Measurements from ENCODE around the gene NCSTN.
A peak's percentile ranks its signal among the peaks of the same experiment; 100 is the strongest.

NCSTN gene

DNA sequence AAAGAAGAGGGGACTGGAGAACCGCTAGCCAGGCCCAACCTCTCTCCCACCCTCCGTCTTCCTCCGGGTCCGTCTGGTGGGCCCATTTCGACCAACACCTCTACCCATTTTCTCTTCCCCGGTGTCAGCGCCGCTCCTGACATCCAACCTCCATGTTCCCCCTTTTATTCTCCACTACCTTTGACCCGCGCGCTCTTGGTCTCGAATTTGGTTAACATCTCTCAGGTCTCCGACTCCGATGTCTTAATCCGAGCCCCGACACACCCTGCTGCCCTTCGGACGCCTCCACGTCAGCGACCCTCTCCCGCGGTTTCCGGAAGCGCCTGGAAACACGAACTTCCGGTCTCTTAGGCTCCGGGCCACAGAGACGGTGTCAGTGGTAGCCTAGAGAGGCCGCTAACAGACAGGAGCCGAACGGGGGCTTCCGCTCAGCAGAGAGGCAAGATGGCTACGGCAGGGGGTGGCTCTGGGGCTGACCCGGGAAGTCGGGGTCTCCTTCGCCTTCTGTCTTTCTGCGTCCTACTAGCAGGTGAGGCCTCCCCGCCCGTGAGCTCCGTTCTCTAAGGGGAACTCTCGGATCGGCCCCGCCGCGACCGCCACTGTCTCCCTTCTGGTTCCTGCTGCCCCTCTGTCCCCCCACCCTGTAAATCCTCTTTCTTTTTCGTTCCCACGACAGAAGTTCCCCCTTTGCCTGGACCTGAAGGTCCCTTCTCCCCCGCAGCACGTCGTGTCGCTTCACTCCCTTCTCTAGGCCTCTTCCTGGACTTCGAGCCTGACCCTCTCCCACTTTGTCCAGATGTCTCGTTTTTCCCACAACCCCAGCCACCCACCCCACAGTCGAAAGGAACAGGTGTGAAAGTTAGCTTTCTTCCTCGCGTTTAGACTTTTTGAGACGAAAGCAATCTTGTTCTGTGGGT is at the start of gene NCSTN, which contains the start of gene COPA:
TSS of gene NCSTN (plus strand) at position 431 of the 917 bp plus-strand sequence. CDS start at position 445, 14 bp downstream.
TSS of gene COPA (minus strand) at position 298 of the 917 bp plus-strand sequence. CDS start at position 218, 80 bp downstream.
- peak; percentile 98 for DNase-seq

DNA sequence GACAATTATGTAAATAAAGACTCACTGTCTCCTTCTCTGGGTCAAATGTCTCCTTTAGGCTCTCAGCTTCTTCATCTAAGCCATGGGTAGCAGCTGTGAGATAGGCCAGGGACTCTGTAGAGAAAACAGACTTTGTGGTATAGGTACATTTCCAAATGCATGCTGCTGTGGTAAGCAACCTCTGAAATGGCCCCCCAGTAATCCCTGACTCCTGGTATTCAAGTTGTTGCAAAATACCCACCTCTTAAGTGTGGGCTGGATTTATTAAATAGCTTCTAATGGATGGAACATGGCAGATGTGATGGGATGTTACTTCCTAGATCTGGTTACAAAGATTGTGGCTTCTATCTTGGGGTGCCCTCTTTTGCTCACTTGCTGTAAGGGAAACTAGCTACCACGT is 47.1 kb upstream of the NCSTN start:
- DNase-seq, result no peak

DNA sequence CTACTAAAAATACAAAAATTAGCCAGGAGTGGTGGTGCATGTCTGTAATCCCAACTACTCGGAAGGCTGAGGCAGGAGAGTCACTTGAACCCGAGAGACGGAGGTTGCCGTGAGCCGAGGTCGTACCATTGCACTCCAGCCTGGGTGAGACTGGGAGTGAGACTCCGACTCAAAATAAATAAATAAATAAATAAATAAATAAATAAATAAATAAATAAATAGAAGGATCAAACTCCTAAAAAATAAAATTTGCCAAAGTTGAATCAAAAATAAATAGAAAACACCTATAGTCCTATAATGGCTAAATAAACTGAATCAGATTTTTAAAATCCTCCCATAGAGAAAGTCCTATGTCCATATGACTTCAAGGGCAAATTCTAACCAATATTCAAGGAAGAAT is 43.0 kb upstream of the NCSTN start:
- DNase-seq, result no peak

DNA sequence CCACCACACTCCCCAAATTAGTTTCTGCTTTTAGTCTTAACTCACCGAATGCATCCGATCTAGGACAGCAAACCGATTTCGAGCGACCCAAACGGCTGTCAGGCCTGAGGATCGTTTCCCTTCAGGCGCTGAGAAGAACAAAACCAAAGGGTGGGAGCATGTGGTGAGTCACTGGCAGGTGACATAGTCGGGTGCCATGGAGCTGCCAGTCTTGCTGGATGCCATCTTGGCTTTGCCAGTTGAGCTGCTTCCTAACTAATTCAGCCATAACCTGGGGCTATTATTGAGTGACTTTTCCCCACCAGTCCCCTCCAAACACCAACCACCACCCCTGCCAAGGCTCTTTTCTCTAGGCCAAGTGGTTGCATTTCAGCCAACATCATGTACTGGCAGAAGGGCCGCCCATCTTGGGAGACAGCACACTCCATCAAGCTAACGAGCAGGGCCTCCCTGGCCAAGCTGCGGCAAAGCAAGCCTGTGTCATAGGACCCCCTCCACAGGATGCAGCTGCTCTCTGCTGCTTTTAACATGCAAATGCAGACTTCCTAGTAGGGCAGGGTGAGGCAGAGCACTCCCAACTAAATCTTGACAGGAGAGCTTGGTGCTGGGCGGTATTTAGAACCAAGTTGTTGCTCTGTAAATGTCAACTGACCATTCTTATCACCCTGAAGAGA is 35.9 kb upstream of the NCSTN start:
- no peak for DNase-seq

DNA sequence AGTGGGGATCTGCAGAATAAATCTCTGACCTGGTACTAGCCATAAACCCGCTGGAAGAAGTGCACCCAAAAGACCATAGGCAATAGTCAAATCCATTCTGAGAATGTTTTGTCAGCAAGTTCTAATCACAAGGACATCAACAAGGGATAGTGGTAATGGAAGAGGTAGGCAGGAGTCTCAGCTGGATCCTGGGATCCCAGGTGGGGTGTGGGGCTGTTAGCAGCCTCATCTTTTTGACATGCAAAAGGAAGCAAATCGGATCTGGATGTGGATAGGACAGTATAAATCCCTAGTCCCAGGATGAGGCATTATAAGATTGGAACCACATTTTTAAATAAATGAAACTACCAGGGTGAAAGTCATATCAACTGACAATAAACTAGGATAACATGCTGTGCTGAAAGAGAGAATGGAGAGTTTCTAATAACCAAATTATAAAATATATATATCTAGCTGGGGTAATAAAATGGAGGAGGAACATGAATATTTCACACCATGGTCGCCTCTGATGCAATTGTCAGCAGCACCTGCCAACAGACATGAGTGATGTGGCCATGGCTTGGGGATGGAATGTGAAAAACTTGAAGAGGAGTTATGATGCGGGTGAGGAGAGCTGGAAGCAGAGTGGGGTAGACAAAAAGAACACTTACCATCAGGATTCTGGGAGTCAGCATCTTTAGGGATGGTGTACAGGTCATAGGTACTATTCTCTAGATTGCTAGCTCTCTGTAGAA is 34.6 kb upstream of the NCSTN start:
- no peak for DNase-seq

DNA sequence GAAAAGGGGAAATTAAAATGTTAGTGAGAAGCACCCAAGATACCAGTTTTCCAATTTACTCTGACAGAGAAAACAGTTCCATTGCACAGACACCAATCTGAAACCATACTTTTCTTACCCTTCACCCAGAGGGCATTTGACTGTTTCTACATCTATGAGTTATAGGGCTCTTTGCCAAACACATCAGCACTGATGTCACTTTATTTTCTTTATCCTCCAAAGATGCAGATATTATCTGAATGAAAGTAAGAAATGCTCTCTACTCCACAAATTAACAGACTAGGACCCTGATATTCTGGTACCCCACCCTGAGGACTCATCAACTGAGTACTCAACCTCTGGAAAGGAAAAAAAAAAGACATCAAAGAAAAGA is 34.0 kb upstream of the NCSTN start:
- DNase-seq, result no peak

DNA sequence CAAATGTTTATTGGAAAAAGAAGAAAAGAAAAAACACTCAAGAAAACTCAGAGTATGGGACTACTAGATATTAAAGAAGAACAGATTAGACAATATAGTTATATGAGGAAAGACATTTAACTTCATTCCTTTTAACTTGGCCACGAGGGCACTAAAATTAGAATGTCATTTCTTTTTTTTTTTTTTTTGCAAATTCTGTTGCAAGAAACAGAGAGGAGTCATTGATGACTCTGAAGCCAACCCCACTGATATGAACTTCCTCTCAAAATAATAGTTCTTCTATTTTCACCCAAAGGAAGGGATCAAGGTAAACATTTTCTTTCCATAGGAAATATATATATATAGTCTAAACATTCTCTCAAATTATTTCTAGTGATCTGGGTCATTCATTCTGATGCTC is 33.6 kb upstream of the NCSTN start:
- no peak for DNase-seq

DNA sequence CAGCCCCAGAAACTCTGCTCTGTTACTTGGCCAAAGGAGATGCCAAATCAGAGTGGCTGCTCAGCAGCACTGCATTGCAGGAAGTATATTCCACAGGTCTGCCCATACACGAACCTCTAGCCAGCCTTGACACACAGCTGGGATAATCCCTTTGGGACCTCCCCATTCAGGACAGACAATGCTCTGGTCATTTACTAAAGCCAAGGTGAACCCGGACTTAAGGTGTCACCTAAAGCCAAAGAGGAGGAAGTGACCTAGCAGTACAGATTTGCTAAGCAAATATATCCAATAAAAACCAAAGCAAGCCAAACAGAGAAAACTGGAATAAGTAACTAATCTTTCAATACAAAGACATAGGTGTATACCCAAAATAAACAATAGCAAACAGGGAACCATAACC is 27.8 kb upstream of the NCSTN start:
- DNase-seq, result no peak

DNA sequence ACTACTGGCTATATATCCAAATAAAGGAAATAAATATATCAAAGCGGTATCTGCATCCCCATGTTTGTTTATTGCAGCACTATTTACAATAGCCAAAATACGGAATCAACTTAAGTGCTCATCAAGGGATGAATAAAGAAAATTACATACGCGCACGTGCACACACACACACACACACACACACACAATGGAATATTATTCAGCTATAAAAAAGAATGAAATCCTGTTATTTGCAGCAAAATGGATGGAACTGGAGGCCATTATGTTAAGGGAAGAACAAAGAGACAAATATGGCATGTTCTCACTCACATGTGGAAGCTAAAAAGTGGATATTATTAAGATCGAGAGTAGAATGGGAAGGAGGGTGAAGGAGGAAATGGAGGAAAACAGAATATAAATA is 20.4 kb upstream of the NCSTN start:
- DNase-seq, result no peak

DNA sequence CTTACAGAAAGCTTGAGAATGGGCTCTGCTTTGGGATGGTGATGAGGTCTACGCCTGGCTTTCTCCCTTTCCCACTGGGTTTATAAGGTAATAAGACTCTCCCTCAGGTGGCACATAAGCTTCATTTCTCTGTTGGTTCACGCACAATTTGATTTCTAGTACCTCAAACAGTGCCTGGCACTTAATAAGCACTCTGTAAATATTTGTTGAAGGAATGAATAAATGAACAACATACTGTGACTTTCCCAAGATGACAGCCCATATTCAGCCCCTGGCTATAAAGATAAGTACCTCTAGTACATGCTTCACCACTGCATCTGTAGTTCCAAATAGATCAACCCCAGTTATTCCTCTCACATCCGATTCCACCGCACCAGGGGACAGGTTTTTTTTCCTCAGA is 17.9 kb upstream of the NCSTN start:
- DNase-seq, result no peak

DNA sequence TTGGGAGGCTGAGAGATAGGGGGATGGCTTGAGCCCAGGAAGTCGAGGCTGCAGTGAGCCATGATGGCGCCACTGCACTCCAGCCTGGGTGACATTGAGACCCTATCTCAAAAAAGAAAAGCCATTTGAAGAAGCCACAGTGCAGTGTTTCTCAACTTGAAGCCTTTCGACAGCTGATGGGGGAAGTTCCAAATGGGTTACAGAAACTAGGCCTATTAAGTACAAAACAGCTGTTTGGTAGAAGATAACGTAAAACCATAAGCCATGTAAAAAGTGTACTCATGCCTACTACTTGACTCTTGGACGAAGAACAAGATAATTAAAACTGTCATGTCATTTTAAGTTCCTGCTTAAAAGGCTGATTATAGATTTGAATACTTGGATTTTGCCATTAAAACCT is 16.8 kb upstream of the NCSTN start:
- no peak for DNase-seq

DNA sequence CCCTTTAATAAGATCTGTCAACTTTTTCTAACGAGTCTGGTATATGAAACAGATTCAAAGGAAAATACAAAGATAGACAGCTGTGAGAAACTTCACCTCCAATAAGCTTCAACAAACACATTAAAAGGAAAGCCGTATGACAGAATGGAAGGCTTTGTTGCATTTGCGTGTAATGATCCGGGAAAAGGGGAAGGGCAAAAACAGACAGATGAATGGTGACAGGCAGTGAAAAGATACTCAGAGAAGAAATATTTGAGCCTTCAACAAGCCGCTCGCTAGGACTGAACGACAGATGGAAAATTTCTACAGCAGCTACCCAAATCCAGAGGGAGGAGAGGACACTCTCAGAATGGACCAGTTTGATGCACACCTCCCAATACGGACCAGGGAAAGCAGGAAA is 15.0 kb upstream of the NCSTN start:
- DNase-seq, result no peak

DNA sequence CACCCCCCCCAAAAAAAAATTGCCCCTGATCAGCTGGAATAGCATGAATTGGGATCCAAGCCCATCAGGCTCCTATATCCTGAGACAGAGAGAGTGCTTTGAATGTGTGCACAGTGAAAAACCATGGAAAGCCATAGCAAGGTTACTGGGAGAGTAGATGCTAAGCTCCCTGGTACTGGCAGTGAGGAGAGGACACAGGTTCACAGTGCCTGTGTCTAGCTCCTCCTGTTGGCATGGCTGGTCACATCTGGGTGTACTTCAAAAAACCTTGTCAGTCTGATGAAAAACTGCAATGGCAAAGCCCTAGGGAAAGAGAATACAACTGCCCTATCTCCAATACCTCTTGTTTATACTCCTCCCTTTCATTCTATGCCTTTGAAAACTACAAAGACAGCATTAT is 13.1 kb upstream of the NCSTN start:
- no peak for DNase-seq

DNA sequence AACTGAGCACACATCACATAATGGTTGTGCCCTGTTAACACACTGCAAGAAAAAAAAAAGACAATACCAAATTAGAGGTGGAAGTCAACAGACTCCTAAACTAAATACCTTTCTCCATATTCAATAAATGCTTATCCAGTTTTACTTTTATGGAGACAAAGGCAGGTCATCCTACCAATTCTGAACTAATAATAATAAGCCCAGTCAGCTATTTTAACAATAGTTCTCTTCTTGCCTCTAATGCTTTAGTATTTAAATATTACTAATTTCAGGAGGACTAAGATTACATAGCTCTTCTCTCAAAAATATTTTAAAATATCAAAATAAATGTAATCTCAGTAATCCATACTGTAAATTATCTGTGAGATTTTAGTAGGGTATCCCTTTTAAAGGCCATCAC is 10.7 kb upstream of the NCSTN start:
- DNase-seq, result no peak

DNA sequence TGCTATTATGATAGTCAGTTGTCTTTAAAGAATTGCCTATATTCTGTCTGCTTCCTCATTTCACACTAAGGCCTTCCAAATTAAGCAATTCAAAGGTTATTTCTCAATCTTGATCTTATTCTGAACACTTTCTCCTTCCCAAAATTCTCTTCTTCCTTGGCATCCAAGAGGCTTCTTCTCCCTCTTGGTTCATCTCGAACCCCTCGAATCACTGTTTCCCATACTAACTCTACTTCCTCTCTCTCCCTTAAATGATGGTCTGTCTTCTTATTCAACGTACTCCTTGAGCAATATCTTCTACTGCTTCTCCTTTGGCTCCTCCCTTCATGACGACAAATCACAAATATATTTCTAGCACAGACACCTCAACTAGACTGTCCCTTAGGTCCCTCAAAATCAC is 4.6 kb upstream of the NCSTN start:
- DNase-seq, result no peak

DNA sequence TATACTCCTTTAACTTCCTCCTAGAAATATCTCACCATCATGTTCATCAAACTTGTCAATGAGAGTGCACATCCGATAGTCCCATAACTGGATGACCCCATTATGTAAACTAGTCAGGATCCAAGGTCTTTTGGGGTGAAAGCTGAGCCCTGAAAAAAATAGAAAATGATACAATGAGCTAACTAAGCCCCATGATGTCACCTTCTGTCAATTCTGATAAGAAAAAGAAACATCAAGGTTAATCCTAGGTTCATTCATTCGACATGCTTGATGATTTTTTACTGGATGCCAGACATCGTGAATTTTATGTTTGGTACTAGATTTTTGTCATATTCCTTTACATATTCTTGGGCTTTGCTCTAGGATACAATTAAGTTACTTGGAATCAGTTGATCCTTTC is 3.0 kb upstream of the NCSTN start:
- no peak for DNase-seq

DNA sequence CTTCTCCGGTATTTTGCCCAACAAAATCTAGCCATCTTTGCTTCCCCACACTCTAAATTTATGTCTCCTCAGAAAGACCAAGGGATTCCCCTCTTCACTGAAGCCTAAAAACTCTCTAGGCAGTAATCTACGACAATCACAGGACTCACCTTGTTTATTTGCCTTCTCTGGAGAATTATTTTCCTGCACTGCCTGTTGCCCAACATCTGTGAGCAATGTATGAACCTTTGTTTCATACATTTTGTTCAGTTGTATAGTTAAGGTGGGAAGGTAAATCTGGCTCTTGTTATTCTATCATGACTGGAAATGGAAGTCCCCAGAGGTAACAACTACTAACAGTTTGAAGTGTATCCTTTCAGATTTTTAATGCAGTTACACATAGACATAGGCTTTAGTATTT is 2.3 kb upstream of the NCSTN start:
- no peak for DNase-seq

DNA sequence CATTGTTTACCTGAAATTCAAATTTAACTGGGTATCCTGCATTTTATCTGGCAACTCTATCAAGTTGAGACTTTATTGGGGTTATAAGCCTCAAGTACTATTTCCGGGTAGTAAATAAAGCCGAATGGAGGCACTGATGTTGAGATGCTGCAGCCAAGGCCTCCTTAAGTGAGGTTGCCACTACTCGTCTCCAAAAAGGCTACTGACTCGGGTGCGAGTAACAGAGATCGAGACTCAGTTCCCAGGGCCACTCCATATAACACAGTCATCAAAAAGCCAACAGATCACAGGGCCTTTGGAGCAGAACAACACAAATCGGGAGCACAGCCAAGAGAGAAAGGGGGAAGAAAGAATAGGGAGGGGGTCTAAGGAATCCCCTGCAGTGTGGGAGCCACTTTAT is 657 bp upstream of the NCSTN start:
- no peak for DNase-seq

DNA sequence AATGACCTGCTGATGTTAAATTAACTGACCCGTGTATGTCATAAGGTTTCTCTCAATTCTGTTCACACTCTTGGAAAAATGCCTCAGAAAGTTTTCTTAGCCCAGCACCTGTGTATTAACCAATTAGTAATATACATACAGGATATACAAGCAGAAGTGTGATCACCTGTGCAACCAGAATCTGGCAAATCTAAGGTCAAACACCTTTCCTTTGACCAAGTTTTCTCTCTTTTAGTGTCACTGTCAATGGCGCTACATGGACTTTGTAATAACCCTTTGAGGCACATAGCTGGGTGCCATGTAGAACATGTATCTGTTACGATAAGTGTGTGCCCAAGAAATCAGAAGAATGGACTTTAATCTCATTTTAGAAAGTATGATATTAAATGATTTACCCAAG is 1.1 kb downstream of the NCSTN start:
- DNase-seq, result no peak

DNA sequence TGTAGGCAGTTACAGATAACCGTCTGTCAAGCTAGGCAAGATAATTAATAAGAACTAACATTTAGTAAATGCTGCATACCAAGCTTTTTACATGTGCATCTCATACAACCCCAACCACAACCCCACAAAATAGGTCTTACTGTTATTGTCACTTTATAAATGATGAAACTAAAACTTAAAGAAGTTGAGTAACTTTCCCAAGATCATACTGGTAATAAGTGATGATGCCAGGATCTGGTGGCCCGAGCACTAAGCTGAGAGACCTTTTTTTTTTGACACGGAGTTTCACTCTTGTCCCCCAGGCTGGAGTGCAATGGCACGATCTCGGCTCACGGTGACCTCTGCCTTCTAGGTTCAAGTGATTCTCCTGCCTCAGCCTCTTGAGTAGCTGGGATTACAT is 1.8 kb downstream of the NCSTN start:
- no peak for DNase-seq

DNA sequence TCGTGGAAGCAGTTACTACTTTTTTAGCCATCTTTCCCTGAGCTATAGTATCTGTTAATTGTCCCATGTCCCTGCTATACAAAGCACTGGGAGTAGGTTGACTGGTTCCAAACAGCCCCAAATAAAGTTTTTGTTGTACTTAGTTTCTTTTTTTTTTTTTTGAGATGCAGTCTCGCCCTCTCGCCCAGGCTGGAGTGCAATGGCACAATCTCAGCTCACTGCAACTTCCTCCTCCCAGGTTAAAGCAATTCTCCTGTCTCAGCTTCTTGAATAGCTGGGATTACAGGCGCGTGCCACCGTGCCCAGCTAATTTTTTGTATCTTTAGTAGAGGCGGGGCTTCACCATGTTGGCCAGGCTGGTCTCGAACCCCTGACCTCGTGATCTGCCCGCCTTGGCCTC is 3.3 kb downstream of the NCSTN start:
- no peak for DNase-seq

DNA sequence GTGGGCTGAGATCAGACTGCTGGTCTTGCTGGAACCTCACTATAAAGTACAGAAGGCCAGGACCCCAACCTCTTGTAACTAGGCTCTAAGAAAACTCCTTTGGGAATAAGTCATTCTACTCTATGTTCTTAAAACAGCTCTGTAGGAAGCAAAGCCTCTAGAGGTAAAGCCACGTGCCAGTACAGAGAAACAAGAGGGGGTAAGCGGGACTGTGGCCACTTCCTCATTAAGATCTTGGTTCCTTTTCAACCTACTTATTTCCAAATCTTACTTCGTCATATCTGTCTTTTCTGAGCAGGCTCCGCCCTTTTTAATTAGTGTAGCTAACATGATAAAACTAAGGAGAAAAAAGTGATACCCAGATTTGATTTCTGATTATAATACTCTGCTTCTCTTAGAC is 3.8 kb downstream of the NCSTN start:
- DNase-seq, result no peak

DNA sequence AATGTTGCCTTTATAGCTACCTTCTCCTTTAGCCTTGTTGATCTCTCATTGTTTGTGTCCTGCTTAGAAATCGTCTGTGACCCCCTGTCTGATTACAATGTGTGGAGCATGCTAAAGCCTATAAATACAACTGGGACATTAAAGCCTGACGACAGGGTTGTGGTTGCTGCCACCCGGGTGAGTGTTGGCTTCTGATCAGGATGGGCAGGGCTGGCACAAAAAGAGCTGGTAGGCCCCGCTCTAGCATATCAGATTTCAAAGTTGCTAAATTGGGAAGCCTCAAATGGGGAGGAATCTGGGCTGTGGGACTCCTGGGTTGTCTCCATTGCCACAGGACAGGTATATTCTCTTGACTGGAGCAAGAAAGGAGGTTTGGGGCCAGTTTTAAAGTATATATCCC is 8.4 kb downstream of the NCSTN start:
- DNase-seq, result no peak

DNA sequence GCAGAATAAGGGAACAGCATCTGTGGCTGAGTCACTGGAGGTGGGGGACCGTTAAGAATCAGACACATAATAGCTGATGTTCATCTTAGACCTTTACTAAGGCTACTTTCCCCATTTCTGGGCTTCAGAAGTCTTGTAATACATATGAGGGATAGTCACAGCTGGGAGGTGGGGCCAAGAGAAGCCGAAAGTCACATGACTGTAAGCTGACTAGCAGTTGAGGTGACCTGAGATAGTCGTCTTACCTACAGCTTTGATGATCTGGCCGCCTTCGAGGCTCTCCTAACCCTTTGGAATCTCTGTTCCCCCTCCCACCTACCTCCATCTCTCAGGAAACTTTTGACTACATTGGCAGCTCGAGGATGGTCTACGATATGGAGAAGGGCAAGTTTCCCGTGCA is 9.4 kb downstream of the NCSTN start:
- no peak for DNase-seq
